ENCODE results near the gene ANO7. TPM values are rescaled to one million over a fixed set of nuclear protein-coding genes. Genes with fewer than 3 reads are reported as not detected.

Gene ANO7
- total and polyA plus RNA-seq, 2 experiments from 2014 or later = 0.22 to 2.6 TPM

DNA sequence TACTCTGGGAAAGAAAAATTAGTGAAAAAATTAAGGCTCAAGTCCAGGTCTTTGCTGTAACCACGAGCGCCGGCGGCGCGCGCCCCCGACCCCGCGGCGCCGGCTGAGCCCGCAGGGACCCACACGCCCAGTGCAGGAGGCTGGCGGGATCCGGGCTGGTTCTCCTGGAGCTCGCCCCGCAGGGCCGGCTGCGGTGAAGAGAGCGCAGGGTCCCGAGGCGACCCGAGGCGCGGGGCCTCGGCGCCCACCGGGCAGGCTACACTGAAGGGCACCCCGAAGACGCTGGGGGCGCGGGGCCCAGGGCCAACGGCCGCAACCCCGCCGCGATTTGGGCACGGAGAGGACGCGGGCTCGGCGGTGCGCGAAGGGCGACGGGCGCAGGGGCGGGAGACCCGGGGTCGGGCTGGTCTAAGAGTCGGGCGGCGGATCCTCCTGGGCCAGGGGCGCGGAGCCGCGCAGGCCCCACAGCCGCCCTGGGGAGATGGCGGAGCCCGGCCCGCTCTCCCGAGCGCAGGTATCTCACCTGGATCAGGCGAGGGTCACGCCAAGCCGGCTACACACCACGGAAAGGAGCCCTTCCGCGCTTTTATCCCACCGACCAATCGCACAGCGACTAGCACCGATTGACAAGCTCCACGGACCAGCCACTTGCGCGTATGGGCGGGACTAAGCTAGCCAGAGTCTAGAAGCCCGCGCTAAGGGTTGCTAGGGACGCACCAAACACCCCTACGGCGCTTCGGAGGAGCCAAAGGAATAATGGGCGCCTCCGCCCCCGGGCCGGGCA is 39.4 kb upstream of the ANO7 start, which contains the start of gene PASK:
Gene PASK, minus strand, starts transcription at position 582 of the 784 bp plus-strand sequence. CDS start 6,440 bp downstream, outside the sequence.
- in situ Hi-C loops (cut with MboI) = no loop called here
- Histone ChIP-seq H3K4me2 (ENCODE audit: unreplicated experiment) (peak within 1 kb of the TSS; percentile 89), H3K27ac (no peak within 1 kb of the TSS), H3K4me1 (ENCODE audit: insufficient read depth) (0 out of 2 replicates have a peak, but pooled peaks cover 4% of the 10 kb centered on the region), H3K36me3 (ENCODE audit: low read depth) (no peaks in the 10 kb centered on the region), H3K9me3 (ENCODE audit: low read depth) (no peaks in the 10 kb centered on the region), H4K20me1 (ENCODE audit: insufficient read depth) (no peaks in the 10 kb centered on the region), H3F3A (ENCODE audit: insufficient read depth) (peaks cover under 1% of the 10 kb centered on the region; the same call in 1 of the 2 replicates), H3K79me2 (ENCODE audit: insufficient read depth) (peaks cover 24% of the 10 kb centered on the region), H2AFZ (peak within 1 kb of the TSS; percentile 91), H3K9me2 (ENCODE audit: insufficient read depth) (no peaks in the 10 kb centered on the region), H3K4me3 (peak within 1 kb of the TSS; percentile 88), H3K9ac (peak within 1 kb of the TSS; percentile 88), H3K27me3 (replicated peaks; ENCODE audit: insufficient read depth) (no peaks in the 10 kb centered on the region)
- peak; percentile 98 for DNase-seq
- TF ChIP-seq EZH2phosphoT487 (IDR thresholded peaks at IDR 0.05; ENCODE audit: insufficient read depth, low read depth) (no peak), EZH2 (IDR thresholded peaks at IDR 0.05; ENCODE audit: insufficient read depth, poor library complexity, severe bottlenecking) (no peak)
- WGBS, 2 experiments (ENCODE audit: low coverage in 1 of 2, low lambda C conversion rate in 2 of 2, missing lambda C conversion rate in 2 of 2) = 0 to 2% methylated on average over 64 to 71 of the region's 88 CpGs

DNA sequence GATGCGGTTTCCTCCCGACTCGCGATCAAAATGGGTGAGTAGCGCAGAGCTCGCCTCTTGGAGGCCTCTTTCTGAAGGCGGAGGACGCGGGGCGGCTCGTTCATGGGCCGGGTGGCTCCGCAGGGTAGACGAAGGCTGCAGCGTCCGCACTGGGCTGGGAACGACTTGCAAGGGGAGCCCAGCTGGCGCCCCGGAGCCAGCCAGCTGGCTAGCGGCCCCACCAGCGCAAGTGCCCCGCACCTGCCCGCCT is 38.9 kb upstream of the ANO7 start:
- peak overlapping the region; percentile 88 for H3K4me3 ChIP-seq
- no peaks in the 10 kb centered on the region for H3K27me3 ChIP-seq (replicated peaks; ENCODE audit: insufficient read depth)
- no peaks in the 10 kb centered on the region for H3K9me3 ChIP-seq (ENCODE audit: low read depth)
- in situ Hi-C loops (cut with MboI) = no loop called here
- peaks cover 8% of the 10 kb centered on the region for H3K4me1 ChIP-seq (ENCODE audit: insufficient read depth)
- 1% methylated on average over 23 of the region's 23 CpGs for WGBS, 2 experiments (ENCODE audit: low coverage in 1 of 2, low lambda C conversion rate in 2 of 2, missing lambda C conversion rate in 2 of 2)
- H3K36me3 ChIP-seq (ENCODE audit: low read depth) = no peaks in the 10 kb centered on the region
- H3K9me2 ChIP-seq (ENCODE audit: insufficient read depth) = no peaks in the 10 kb centered on the region
- no peak overlapping the region for H3K27ac ChIP-seq
- peak overlapping the region; percentile 91 for H2AFZ ChIP-seq
- H3K9ac ChIP-seq = peak overlapping the region; percentile 88
- H4K20me1 ChIP-seq (ENCODE audit: insufficient read depth) = no peaks in the 10 kb centered on the region
- peaks cover 24% of the 10 kb centered on the region for H3K79me2 ChIP-seq (ENCODE audit: insufficient read depth)
- H3F3A ChIP-seq (ENCODE audit: insufficient read depth) = peaks cover 6% of the 10 kb centered on the region
- no peak for DNase-seq
- peak overlapping the region; percentile 89 for H3K4me2 ChIP-seq (ENCODE audit: unreplicated experiment)
- TF ChIP-seq EZH2phosphoT487 (IDR thresholded peaks at IDR 0.05; ENCODE audit: insufficient read depth, low read depth) (no peak), EZH2 (IDR thresholded peaks at IDR 0.05; ENCODE audit: insufficient read depth, poor library complexity, severe bottlenecking) (no peak)

DNA sequence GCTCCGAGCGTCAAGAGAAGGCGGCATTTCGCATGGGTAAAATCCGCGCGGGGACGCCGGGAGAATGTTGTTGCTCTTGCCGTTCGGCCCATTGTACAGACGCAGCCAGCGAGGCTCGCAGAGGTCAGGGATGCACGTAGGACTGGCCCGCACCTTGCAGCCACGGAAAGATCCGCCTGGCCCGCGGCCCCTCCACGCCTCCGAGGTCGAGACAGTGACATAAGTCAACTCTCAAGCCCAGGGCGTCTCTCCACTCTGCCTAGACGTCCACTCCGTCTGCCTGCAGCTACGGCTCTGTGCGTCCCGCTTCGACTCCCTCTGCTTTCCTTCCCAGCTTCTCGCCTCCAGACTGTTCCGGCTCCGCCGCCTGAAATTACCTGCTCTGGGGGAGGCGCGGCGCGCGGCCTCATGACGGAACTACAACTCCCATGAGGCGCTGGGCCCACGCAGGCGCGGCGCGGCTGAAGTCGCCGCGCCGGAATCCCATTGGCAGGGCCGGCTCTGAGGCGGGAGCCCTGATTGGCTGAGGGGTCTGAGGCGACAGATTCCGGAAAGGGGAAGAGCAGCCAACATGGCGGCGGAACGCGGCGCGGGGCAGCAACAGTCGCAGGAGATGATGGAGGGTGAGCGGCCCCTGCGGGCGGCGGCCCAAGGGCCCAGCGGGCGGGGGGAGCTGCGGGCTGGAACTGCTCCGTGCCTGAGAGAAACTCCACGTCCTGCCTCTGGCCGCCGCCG is 38.4 kb upstream of the ANO7 start, which contains the start of gene PPP1R7:
Gene PPP1R7, plus strand, starts transcription at position 543 of the 735 bp plus-strand sequence. Its CDS starts 29 bp downstream, at position 572.
- no peaks in the 10 kb centered on the region for H3K36me3 ChIP-seq (ENCODE audit: low read depth)
- peaks cover 13% of the 10 kb centered on the region for H3K4me1 ChIP-seq (ENCODE audit: insufficient read depth)
- peak within 1 kb of the TSS; percentile 88 for H3K9ac ChIP-seq
- H3K4me2 ChIP-seq (ENCODE audit: unreplicated experiment) = peak within 1 kb of the TSS; percentile 95
- H3K27me3 ChIP-seq (replicated peaks; ENCODE audit: insufficient read depth) = no peaks in the 10 kb centered on the region
- WGBS, 2 experiments (ENCODE audit: low coverage in 1 of 2, low lambda C conversion rate in 2 of 2, missing lambda C conversion rate in 2 of 2) = 1 to 2% methylated on average over 54 to 71 of the region's 73 CpGs
- peak within 1 kb of the TSS; percentile 38 for H3K27ac ChIP-seq
- H3K79me2 ChIP-seq (ENCODE audit: insufficient read depth) = peaks cover 24% of the 10 kb centered on the region
- H3K9me3 ChIP-seq (ENCODE audit: low read depth) = no peaks in the 10 kb centered on the region
- peak within 1 kb of the TSS; percentile 91 for H2AFZ ChIP-seq
- peak; percentile 98 for DNase-seq
- TF ChIP-seq EZH2phosphoT487 (IDR thresholded peaks at IDR 0.05; ENCODE audit: insufficient read depth, low read depth) (no peak), EZH2 (IDR thresholded peaks at IDR 0.05; ENCODE audit: insufficient read depth, poor library complexity, severe bottlenecking) (no peak)
- H4K20me1 ChIP-seq (ENCODE audit: insufficient read depth) = no peaks in the 10 kb centered on the region
- peak within 1 kb of the TSS; percentile 88 for H3K4me3 ChIP-seq
- in situ Hi-C loops (cut with MboI) = no loop called here
- peaks cover 9% of the 10 kb centered on the region for H3F3A ChIP-seq (ENCODE audit: insufficient read depth)
- H3K9me2 ChIP-seq (ENCODE audit: insufficient read depth) = no peaks in the 10 kb centered on the region

DNA sequence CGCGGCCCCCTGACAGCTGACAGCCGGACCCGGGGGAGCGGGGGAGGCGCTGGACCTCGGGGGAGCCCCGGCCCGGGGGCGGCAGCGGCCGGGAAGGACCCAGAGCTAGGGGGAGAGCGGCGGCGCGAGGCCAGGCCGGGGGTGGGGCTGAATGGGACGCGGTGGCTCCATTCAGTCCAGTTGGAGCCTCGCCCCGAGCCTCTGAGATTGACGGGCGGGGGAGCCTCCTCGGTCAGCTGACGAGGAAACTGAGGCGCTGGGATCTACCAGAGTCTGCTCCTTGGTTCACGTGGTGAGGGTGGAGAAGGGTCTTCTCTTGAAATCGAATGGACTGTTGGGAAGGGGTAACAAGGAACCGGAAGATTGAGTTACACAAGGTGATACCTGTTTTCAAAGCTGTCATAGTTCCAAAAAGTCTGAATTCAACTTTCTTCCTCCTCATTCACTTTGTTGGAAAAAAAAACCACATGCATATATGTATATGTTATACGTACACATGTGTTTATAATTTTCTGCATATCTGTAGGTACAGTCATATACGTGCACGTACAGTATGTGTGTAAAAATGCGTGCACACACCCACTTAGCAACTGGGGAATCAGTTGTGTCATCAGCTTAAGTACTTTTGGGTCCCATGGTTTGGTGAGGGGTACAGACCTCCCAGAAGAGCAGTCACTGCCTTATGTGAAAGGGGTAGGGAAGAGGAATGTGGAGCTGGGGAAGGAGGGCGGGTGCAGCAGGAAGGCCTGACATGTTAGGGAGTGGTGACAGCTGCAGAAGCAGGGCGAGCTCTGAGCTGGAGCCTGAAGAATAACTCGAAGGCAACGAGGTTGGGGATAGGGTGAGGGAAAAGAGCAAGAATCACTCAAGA is 37.6 kb upstream of the ANO7 start:
- Histone ChIP-seq H3K9me2 (ENCODE audit: insufficient read depth) (no peaks in the 10 kb centered on the region), H3K4me1 (ENCODE audit: insufficient read depth) (peaks cover 21% of the 10 kb centered on the region), H3K27me3 (replicated peaks; ENCODE audit: insufficient read depth) (no peaks in the 10 kb centered on the region), H3K79me2 (ENCODE audit: insufficient read depth) (peaks cover 24% of the 10 kb centered on the region), H3F3A (ENCODE audit: insufficient read depth) (peaks cover 9% of the 10 kb centered on the region), H3K27ac (peak overlapping the region; percentile 38), H3K4me3 (peak overlapping the region; percentile 88), H3K9ac (peak overlapping the region; percentile 88), H4K20me1 (ENCODE audit: insufficient read depth) (no peaks in the 10 kb centered on the region), H2AFZ (peak overlapping the region; percentile 91), H3K9me3 (ENCODE audit: low read depth) (no peaks in the 10 kb centered on the region), H3K4me2 (ENCODE audit: unreplicated experiment) (peak overlapping the region; percentile 95), H3K36me3 (ENCODE audit: low read depth) (no peaks in the 10 kb centered on the region)
- in situ Hi-C loops (cut with MboI) = no loop called here
- no peak for TF ChIP-seq EZH2 (IDR thresholded peaks at IDR 0.05; ENCODE audit: insufficient read depth, poor library complexity, severe bottlenecking)
- TF ChIP-seq EZH2phosphoT487 (IDR thresholded peaks at IDR 0.05; ENCODE audit: insufficient read depth, low read depth) = no peak
- DNase-seq = peak; percentile 61
- 3 to 7% methylated on average over 19 to 33 of the region's 37 CpGs for WGBS, 2 experiments (ENCODE audit: low coverage in 1 of 2, low lambda C conversion rate in 2 of 2, missing lambda C conversion rate in 2 of 2)

Measured in GM23248 (cell line).